HEK293T (cell line): Measurements from ENCODE around the gene PRIMA1.

Source experiments
- BHLHE40 ChIP-seq: fragments of 450-650 bp; IDR thresholded peaks from 2 replicates; pipeline ENCODE4 v1.6.1; 2016; ENCODE audit warnings: mild to moderate bottlenecking, moderate library complexity, borderline replicate concordance
- FOXA1 ChIP-seq: fragments of 450-650 bp; IDR thresholded peaks from 2 replicates; pipeline ENCODE4 v1.6.1; 2016; ENCODE audit warnings: mild to moderate bottlenecking
- FOXM1 ChIP-seq: fragments of 450-650 bp; IDR thresholded peaks from 2 replicates; pipeline ENCODE4 v1.6.1; 2017; ENCODE audit warnings: mild to moderate bottlenecking, borderline replicate concordance
- HDGF ChIP-seq: fragments of 450-650 bp; IDR thresholded peaks from 2 replicates; pipeline ENCODE4 v1.6.1; 2017; ENCODE audit warnings: antibody characterized with exemption, borderline replicate concordance
- SP1 ChIP-seq: fragments of 450-650 bp; IDR thresholded peaks from 2 replicates; pipeline ENCODE4 v1.6.1; 2017
- TF ChIP-seq, protein P1 (sequence below): fragments of 450-650 bp; IDR thresholded peaks from 2 replicates; pipeline ENCODE4 v1.6.1; 2016

GRCh38 chr14:93727039-93727740 is 61.1 kb downstream of the PRIMA1 start:
- TF ChIP-seq SP1 (no peak), FOXM1 (no peak), FOXA1 (no peak), HDGF (no peak), BHLHE40 (no peak)
- TF ChIP-seq, protein P1, sequence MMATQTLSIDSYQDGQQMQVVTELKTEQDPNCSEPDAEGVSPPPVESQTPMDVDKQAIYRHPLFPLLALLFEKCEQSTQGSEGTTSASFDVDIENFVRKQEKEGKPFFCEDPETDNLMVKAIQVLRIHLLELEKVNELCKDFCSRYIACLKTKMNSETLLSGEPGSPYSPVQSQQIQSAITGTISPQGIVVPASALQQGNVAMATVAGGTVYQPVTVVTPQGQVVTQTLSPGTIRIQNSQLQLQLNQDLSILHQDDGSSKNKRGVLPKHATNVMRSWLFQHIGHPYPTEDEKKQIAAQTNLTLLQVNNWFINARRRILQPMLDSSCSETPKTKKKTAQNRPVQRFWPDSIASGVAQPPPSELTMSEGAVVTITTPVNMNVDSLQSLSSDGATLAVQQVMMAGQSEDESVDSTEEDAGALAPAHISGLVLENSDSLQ, result no peak
